H9 (cell line): ENCODE measurements around the gene POLH. TPM values are rescaled to one million over a fixed set of nuclear protein-coding genes. Genes with fewer than 3 reads are reported as not detected.

Experiments used
- DNase-seq: peaks from one replicate; pipeline ENCODE4 v3.0.0-alpha.2; 2017
- H2AFZ ChIP-seq: one replicate; pipeline ENCODE4 v1.6.1; 2013; ENCODE audit warnings: mild to moderate bottlenecking, low read length, control low read depth, moderate library complexity
- H2AK5ac ChIP-seq: 2 replicates; pipeline ENCODE4 v1.6.1; 2013; ENCODE audit warnings: low read length, control low read depth, mixed read lengths; ENCODE audit not compliant: insufficient read length
- H2BK120ac ChIP-seq: one replicate; pipeline ENCODE4 v1.6.1; 2013; ENCODE audit warnings: low read depth, mild to moderate bottlenecking, low read length, control low read depth, inconsistent platforms; ENCODE audit not compliant: poor library complexity, severe bottlenecking
- H2BK12ac ChIP-seq: 2 replicates; pipeline ENCODE4 v1.6.1; 2013; ENCODE audit warnings: low read length, control low read depth, mixed read lengths, low read depth; ENCODE audit not compliant: insufficient read length
- H2BK15ac ChIP-seq: 2 replicates; pipeline ENCODE4 v1.6.1; 2013; ENCODE audit warnings: low read depth, low read length, control low read depth
- H2BK20ac ChIP-seq: one replicate; pipeline ENCODE4 v1.6.1; 2013; ENCODE audit warnings: low read depth, mild to moderate bottlenecking, low read length, control low read depth, inconsistent platforms; ENCODE audit not compliant: poor library complexity, severe bottlenecking
- H2BK5ac ChIP-seq: 2 replicates; pipeline ENCODE4 v1.6.1; 2013; ENCODE audit warnings: low read length, control low read depth, mixed read lengths; ENCODE audit not compliant: insufficient read length
- H3K14ac ChIP-seq: 2 replicates; pipeline ENCODE4 v1.6.1; 2013; ENCODE audit warnings: low read length, control low read depth; ENCODE audit not compliant: insufficient read depth
- H3K18ac ChIP-seq: 2 replicates; pipeline ENCODE4 v1.6.1; 2013; ENCODE audit warnings: low read depth, mild to moderate bottlenecking, mixed read lengths, low read length, control low read depth; ENCODE audit not compliant: insufficient read length
- H3K23ac ChIP-seq: 2 replicates; pipeline ENCODE4 v1.6.1; 2013; ENCODE audit warnings: low read length, control low read depth, mixed read lengths, low read depth; ENCODE audit not compliant: insufficient read length
- H3K23me2 ChIP-seq: 2 replicates; pipeline ENCODE4 v1.6.1; 2013; ENCODE audit warnings: low read depth, mild to moderate bottlenecking, mixed read lengths, low read length, control low read depth; ENCODE audit not compliant: insufficient read length, poor library complexity, severe bottlenecking
- H3K27ac ChIP-seq: 2 replicates; pipeline ENCODE4 v1.5.1; 2013; ENCODE audit warnings: low read length, control low read depth, mixed read lengths, low read depth; ENCODE audit not compliant: insufficient read length
- H3K27me3 ChIP-seq: 2 replicates; pipeline ENCODE4 v1.6.1; 2013; ENCODE audit warnings: low read length, control low read depth, inconsistent platforms; ENCODE audit not compliant: insufficient read depth
- H3K4ac ChIP-seq: 2 replicates; pipeline ENCODE4 v1.6.1; 2013; ENCODE audit warnings: low read depth, mild to moderate bottlenecking, control low read depth, inconsistent platforms, low read length, moderate library complexity
- H3K4me1 ChIP-seq: 2 replicates; pipeline ENCODE4 v1.6.1; 2013; ENCODE audit warnings: low read length, control low read depth, inconsistent platforms; ENCODE audit not compliant: insufficient read depth
- H3K4me2 ChIP-seq: 2 replicates; pipeline ENCODE4 v1.6.1; 2013; ENCODE audit warnings: low read length, control low read depth, mixed read lengths; ENCODE audit not compliant: insufficient read length, insufficient read depth
- H3K56ac ChIP-seq: 2 replicates; pipeline ENCODE4 v1.6.1; 2013; ENCODE audit warnings: low read depth, mild to moderate bottlenecking, mixed read lengths, low read length, control low read depth; ENCODE audit not compliant: insufficient read length
- H3K79me1 ChIP-seq: 2 replicates; pipeline ENCODE4 v1.6.1; 2013; ENCODE audit warnings: low read depth, mild to moderate bottlenecking, moderate library complexity, low read length, control low read depth, inconsistent platforms; ENCODE audit not compliant: insufficient read depth, poor library complexity, severe bottlenecking
- H3K79me2 ChIP-seq: 2 replicates; pipeline ENCODE4 v1.6.1; 2013; ENCODE audit warnings: low read length, control low read depth, inconsistent platforms; ENCODE audit not compliant: insufficient read depth
- H3K9ac ChIP-seq: 2 replicates; pipeline ENCODE4 v1.6.1; 2013; ENCODE audit warnings: low read length, control low read depth, mixed read lengths; ENCODE audit not compliant: insufficient read length; ENCODE audit errors: extremely low read depth
- H3K9me3 ChIP-seq: one replicate; pipeline ENCODE4 v1.6.1; 2013; ENCODE audit warnings: low read depth, low read length, inconsistent platforms; ENCODE audit not compliant: control insufficient read depth
- H3T11ph ChIP-seq: one replicate; pipeline ENCODE4 v1.6.1; 2013; ENCODE audit warnings: mild to moderate bottlenecking, low read length, control low read depth, inconsistent platforms
- H4K20me1 ChIP-seq: one replicate; pipeline ENCODE4 v1.6.1; 2013; ENCODE audit not compliant: control insufficient read depth, insufficient read length, insufficient read depth
- H4K5ac ChIP-seq: 2 replicates; pipeline ENCODE4 v1.6.1; 2013; ENCODE audit warnings: low read depth, mild to moderate bottlenecking, mixed read lengths, low read length, control low read depth; ENCODE audit not compliant: insufficient read length
- H4K8ac ChIP-seq: replicated peaks from 2 replicates; pipeline ENCODE4 v1.6.1; 2013; ENCODE audit warnings: low read length, control low read depth, mixed read lengths, low read depth; ENCODE audit not compliant: insufficient read length
- H4K91ac ChIP-seq: 2 replicates; pipeline ENCODE4 v1.6.1; 2013; ENCODE audit warnings: low read depth, mild to moderate bottlenecking, moderate library complexity, mixed read lengths, low read length, control low read depth; ENCODE audit not compliant: insufficient read length
- H3K27ac Mint-ChIP-seq, 3 experiments: 2 replicates in 2 of 3; 3 replicates in 1 of 3; pipeline ENCODE4 v1.8.0; 2020 to 2021; ENCODE audit warnings: mixed read lengths in 3 of 3, mild to moderate bottlenecking in 1 of 3, moderate library complexity in 1 of 3
- H3K27me3 Mint-ChIP-seq: 2 replicates; pipeline ENCODE4 v1.8.0; 2021; ENCODE audit warnings: low read depth, mild to moderate bottlenecking, moderate library complexity, mixed read lengths
- H3K36me3 Mint-ChIP-seq, 3 experiments: 2 replicates in 2 of 3; 3 replicates in 1 of 3; pipeline ENCODE4 v1.8.0; 2020 to 2021; ENCODE audit warnings: low read depth in 3 of 3, mixed read lengths in 3 of 3; ENCODE audit not compliant: insufficient read depth in 1 of 3
- H3K4me1 Mint-ChIP-seq, 2 experiments: 2 replicates each; pipeline ENCODE4 v1.8.0; 2020; ENCODE audit warnings: mixed read lengths in 2 of 2
- H3K4me3 Mint-ChIP-seq, 2 experiments: 2 replicates in 1 of 2; 3 replicates in 1 of 2; pipeline ENCODE4 v1.8.0; 2020 to 2021; ENCODE audit warnings: mild to moderate bottlenecking in 2 of 2, mixed read lengths in 2 of 2, moderate library complexity in 1 of 2
- H3K9me3 Mint-ChIP-seq, 2 experiments: 2 replicates in 1 of 2; 3 replicates in 1 of 2; pipeline ENCODE4 v1.8.0; 2020; ENCODE audit warnings: mild to moderate bottlenecking in 2 of 2, mixed read lengths in 2 of 2, moderate library complexity in 1 of 2
- WGBS: extraction: QIAGEN DNeasy Blood & Tissue Kit; methylation state at CpG from one replicate; pipeline ENCODE4 v1.1.7; 2013; ENCODE audit warnings: missing lambda C conversion rate, low lambda C conversion rate, mixed read lengths; ENCODE audit not compliant: insufficient read length; ENCODE audit errors: extremely low coverage; 5-methylcytosine and 5-hydroxymethylcytosine counted together
- total RNA-seq: library from RNA; stranded (reverse); gene quantifications from 2 replicates; pipeline ENCODE4 v1.2.1, GENCODE V29; 2021
- TF ChIP-seq, protein P1 (sequence below): fragments of 200-600 bp; sonication (generic); conservative IDR thresholded peaks from 3 replicates; pipeline ENCODE4 v1.8.0; 2021; ENCODE audit warnings: antibody characterized with exemption, mild to moderate bottlenecking

POLH gene
- total RNA-seq, 1 experiment from 2014 or later, result 12.6 TPM

DNA sequence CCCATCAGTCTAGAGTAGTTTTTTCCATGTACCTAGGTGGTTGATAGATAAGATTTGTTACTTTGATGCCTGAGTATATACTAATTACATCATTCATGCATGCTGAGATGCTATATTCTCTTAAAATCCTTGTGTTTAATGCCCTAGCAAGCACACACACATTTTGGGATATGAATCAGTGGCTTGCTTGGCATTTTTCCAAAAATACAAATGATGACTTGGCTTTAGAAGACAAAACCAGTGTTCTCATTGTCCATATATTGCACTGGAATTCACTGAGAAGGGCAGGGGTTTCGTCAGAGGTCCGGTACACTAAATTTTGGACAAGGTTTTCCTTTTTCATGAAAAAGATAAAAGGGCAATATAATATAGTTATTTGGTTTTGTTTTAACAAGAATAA, 28.2 kb downstream of the POLH start:
- no peak overlapping the region for H4K5ac ChIP-seq
- no peaks in the 10 kb centered on the region for H3K9me3 ChIP-seq
- no peak overlapping the region for H2BK120ac ChIP-seq
- no peak overlapping the region for H2BK12ac ChIP-seq
- no peaks in the 10 kb centered on the region for H3K27me3 ChIP-seq
- no peak for DNase-seq
- H3K23ac ChIP-seq, result no peak overlapping the region
- no peak overlapping the region for H4K91ac ChIP-seq
- H2BK5ac ChIP-seq, result no peak overlapping the region
- H3K4ac ChIP-seq, result no peak overlapping the region
- no peak overlapping the region for H3K14ac ChIP-seq
- H3K36me3 Mint-ChIP-seq, result peaks cover 0 to 46% (median 24%) of the 10 kb centered on the region in 3 experiments; a peak in 3 of 7 replicates
- H3K9ac ChIP-seq, result no peak overlapping the region
- H3K79me2 ChIP-seq, result no peaks in the 10 kb centered on the region
- H3K9me3 Mint-ChIP-seq, result no peaks in the 10 kb centered on the region
- TF ChIP-seq, protein P1, sequence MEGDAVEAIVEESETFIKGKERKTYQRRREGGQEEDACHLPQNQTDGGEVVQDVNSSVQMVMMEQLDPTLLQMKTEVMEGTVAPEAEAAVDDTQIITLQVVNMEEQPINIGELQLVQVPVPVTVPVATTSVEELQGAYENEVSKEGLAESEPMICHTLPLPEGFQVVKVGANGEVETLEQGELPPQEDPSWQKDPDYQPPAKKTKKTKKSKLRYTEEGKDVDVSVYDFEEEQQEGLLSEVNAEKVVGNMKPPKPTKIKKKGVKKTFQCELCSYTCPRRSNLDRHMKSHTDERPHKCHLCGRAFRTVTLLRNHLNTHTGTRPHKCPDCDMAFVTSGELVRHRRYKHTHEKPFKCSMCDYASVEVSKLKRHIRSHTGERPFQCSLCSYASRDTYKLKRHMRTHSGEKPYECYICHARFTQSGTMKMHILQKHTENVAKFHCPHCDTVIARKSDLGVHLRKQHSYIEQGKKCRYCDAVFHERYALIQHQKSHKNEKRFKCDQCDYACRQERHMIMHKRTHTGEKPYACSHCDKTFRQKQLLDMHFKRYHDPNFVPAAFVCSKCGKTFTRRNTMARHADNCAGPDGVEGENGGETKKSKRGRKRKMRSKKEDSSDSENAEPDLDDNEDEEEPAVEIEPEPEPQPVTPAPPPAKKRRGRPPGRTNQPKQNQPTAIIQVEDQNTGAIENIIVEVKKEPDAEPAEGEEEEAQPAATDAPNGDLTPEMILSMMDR, result no peak
- no CpG with 5 or more reads among the region's 2 CpGs for WGBS
- no peaks in the 10 kb centered on the region for H3K23me2 ChIP-seq
- no peaks in the 10 kb centered on the region for H3K4me1 Mint-ChIP-seq
- H3K4me2 ChIP-seq, result no peak overlapping the region
- H2BK15ac ChIP-seq, result no peak overlapping the region
- no peak overlapping the region for H4K8ac ChIP-seq
- H2BK20ac ChIP-seq, result no peak overlapping the region
- no peak overlapping the region for H3K27ac ChIP-seq
- H3K27me3 Mint-ChIP-seq, result no peaks in the 10 kb centered on the region
- H3K27ac Mint-ChIP-seq, result no peak overlapping the region
- no peaks in the 10 kb centered on the region for H3K79me1 ChIP-seq
- H3K56ac ChIP-seq, result no peak overlapping the region
- no peak overlapping the region for H3T11ph ChIP-seq
- H3K4me1 ChIP-seq, result no peaks in the 10 kb centered on the region
- H2AFZ ChIP-seq, result no peak overlapping the region
- H2AK5ac ChIP-seq, result no peak overlapping the region
- no peaks in the 10 kb centered on the region for H4K20me1 ChIP-seq
- H3K18ac ChIP-seq, result no peak overlapping the region
- H3K4me3 Mint-ChIP-seq, result no peak overlapping the region
